Measurements from ENCODE around the gene MED12L. TPM values are rescaled to one million over a fixed set of nuclear protein-coding genes. Genes with fewer than 3 reads are reported as not detected.

MED12L gene
- total RNA-seq, 2 donors from 2014 or later, result 1.8 to 6.2 TPM

DNA sequence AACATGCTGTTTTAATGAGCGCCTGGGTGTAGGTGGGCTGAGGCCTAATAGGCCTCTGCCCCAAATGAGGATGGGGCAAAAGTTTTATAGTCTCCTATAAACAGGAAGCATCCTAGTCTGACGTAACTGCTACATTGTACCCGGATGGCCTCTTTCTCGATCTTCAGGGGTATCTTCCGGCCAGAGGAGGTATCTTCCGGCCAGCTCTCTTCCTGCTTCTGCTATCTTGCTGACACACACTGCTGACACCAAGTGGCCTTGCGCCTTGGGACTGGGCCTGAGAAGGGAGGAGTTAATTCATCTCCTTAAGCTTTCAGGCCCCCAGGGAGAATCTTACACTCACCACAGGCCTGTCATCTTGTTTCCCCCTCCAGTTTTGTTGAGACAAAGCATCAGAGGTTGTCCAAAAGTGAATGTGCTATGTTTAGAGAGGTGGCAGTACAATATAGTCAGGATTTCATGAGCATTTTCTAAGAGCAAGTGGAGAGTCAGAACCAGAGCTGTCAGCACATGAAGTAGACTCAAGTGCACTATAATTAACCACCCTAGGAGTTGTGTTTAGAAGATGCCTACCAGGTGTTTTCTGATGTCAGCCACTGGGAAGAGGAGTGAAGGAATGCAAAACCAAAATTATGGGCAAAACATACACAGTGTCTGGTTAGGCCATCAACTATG, 391.0 kb downstream of the MED12L start:
- Mint-ChIP-seq H3K27me3 (peaks cover 22% of the 10 kb centered on the region), H3K4me1 (no peaks in the 10 kb centered on the region), H3K36me3 (ENCODE audit: low read depth) (no peaks in the 10 kb centered on the region), H3K4me3 (no peak overlapping the region), H3K27ac (no peak overlapping the region)
- ATAC-seq, result no peak
- no peaks in the 10 kb centered on the region for H3K9me3 ChIP-seq (ENCODE audit: control insufficient read depth, low read length, poor library complexity, severe bottlenecking)
- no peak for DNase-seq

DNA sequence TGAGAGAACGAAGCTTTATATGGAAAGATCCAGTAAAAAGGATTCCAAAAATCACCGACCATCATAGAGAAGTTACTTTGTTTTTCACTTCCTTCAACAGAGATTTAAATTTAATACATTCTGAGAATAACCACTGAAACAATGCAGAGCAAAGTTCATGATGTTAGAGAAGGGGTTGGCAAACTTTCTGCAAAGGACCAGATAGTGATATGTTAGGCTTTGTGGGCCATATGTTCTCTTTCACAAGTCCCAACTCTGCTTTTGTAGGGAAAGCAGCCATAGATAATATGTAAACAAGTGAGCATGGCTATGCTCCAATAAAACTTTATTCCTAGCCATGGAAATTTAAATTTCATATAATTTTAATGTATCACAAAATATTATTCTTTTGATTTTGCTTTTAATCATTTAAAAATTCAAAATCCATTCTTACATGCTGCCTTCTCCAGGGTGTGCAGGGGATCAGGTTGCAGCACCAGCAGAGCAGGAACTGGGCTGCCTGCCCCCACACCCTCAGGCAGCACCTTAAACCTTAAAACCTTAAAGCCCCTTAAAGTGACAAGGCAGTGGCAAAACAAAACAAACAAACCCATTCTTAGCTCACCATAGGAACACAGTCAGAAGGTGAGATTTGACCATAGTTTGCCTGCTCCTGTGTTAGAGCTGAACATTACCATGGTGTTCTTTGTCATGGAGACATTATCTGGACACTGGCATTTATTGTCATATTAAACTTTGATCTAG, 392.3 kb downstream of the MED12L start:
- H3K27me3 Mint-ChIP-seq, result peaks cover 22% of the 10 kb centered on the region
- no peaks in the 10 kb centered on the region for H3K9me3 ChIP-seq (ENCODE audit: control insufficient read depth, low read length, poor library complexity, severe bottlenecking)
- no peaks in the 10 kb centered on the region for H3K4me1 Mint-ChIP-seq
- no peak overlapping the region for H3K4me3 Mint-ChIP-seq
- H3K36me3 Mint-ChIP-seq (ENCODE audit: low read depth), result no peaks in the 10 kb centered on the region
- DNase-seq (no peak), ATAC-seq (no peak)
- H3K27ac Mint-ChIP-seq, result no peak overlapping the region

DNA sequence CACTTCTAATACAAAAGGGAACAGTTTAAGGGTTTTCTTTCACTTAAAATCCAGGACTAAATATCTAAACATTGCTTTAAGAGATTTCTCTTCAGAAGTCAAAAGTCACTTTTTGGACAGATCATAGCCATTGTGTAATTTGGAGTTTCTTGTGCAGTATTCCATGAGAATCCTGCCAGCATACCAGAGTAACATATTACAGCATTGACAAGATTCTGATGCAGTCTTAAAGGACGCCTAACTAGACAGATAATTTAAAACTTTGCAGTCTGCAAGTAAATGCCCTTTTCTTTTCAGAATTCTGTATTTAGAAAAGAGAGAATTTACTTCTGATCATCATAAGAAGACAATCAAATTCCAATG, 392.9 kb downstream of the MED12L start:
- H3K4me1 Mint-ChIP-seq, result no peaks in the 10 kb centered on the region
- H3K9me3 ChIP-seq (ENCODE audit: control insufficient read depth, low read length, poor library complexity, severe bottlenecking), result no peaks in the 10 kb centered on the region
- H3K27ac Mint-ChIP-seq, result no peak overlapping the region
- DNase-seq, result no peak
- no peak for ATAC-seq
- H3K4me3 Mint-ChIP-seq, result no peak overlapping the region
- no peaks in the 10 kb centered on the region for H3K36me3 Mint-ChIP-seq (ENCODE audit: low read depth)
- H3K27me3 Mint-ChIP-seq, result peaks cover 22% of the 10 kb centered on the region

DNA sequence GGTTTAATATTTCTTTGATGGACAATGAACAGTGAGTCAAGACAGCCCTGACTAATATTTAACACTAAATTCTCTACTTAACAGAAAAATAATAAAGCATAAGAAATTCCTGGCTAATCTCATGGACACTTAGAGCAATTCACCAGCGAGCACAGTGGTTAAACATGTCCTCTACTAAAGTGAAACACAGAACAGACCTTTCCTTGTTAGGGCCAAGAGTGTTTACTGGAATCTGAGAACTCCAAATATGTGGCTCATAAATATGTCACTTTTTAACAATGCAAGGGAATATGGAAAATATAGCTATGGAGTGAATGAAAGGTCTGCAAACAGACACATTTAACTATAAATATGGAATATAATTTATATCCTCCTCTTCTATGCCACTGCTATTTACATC, 394.0 kb downstream of the MED12L start:
- Mint-ChIP-seq H3K27me3 (peaks cover 22% of the 10 kb centered on the region), H3K4me1 (no peaks in the 10 kb centered on the region), H3K27ac (no peak overlapping the region), H3K36me3 (ENCODE audit: low read depth) (no peaks in the 10 kb centered on the region), H3K4me3 (no peak overlapping the region)
- DNase-seq (no peak), ATAC-seq (no peak)
- no peaks in the 10 kb centered on the region for H3K9me3 ChIP-seq (ENCODE audit: control insufficient read depth, low read length, poor library complexity, severe bottlenecking)

DNA sequence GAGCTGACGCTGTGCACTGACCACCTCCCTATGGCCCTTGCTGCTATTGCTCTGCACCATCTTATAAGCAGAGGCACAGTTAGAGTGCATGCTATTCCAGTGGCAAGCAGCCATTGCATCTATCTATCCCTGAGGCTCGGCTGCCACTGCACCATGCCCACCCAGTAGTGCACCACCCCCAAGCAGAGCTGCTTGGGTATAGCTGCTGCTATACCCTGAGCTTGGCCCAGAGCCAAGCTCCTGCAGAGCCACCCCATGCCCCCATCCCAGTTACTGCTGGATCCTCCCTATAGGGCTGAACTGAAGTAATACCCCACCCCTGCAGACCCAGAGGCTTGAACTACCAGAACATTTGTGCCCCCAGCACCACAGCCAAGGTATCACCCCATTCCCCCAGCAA, 395.0 kb downstream of the MED12L start:
- Mint-ChIP-seq H3K4me3 (no peak overlapping the region), H3K36me3 (ENCODE audit: low read depth) (no peaks in the 10 kb centered on the region), H3K4me1 (no peaks in the 10 kb centered on the region), H3K27me3 (peaks cover 21% of the 10 kb centered on the region), H3K27ac (no peak overlapping the region)
- H3K9me3 ChIP-seq (ENCODE audit: control insufficient read depth, low read length, poor library complexity, severe bottlenecking), result no peaks in the 10 kb centered on the region
- DNase-seq (no peak), ATAC-seq (no peak)

DNA sequence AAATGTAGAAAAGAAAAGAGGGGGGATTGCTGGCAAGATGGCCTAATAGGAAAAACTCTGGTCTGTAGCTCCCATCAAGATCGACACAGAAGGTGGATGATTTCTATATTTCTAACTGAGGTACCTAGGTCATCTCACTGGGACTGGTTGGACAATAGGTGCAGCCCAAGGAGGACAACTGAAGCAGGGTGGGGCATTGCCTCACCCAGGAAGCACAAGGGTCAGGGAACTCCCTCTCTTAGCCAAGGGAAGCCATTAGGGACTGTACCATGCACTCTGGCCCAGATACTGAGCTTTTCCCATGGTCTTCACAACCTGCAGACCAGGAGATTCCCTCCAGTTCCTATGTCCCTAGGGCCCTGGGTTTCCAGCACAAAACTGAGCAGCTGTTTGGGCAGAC, 398.0 kb downstream of the MED12L start:
- no peak overlapping the region for H3K27ac Mint-ChIP-seq
- H3K4me1 Mint-ChIP-seq, result no peaks in the 10 kb centered on the region
- no peaks in the 10 kb centered on the region for H3K36me3 Mint-ChIP-seq (ENCODE audit: low read depth)
- peaks cover 17% of the 10 kb centered on the region for H3K27me3 Mint-ChIP-seq
- DNase-seq (no peak), ATAC-seq (no peak)
- no peaks in the 10 kb centered on the region for H3K9me3 ChIP-seq (ENCODE audit: control insufficient read depth, low read length, poor library complexity, severe bottlenecking)
- H3K4me3 Mint-ChIP-seq, result no peak overlapping the region

DNA sequence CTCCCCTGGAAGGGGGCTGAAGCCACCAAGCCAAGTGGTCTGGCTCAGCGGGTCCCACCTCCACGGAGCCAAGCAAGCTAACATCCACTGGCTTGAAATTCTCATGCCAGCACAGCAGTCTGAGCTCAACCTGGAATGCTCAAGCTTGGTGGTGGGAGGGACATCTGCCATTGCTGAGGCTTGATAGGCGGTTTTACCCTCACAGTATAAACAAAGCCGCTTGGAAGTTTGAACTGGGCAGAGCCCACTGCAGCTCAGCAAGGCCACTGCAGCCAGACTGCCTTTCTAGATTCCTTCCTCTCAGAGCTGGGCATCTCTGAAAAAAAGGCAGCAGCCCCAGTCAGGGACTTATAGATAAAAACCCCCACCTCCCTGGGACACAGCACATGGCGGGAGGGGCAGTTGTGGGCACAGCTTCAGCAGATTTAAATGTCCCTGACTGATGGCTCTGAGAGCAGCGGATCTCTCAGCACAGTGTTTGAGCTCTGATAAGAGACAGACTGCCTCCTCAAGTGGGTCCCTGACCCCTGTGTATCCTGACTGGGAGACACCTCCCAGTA, 398.6 kb downstream of the MED12L start:
- H3K9me3 ChIP-seq (ENCODE audit: control insufficient read depth, low read length, poor library complexity, severe bottlenecking), result no peaks in the 10 kb centered on the region
- H3K27me3 Mint-ChIP-seq, result peaks cover 17% of the 10 kb centered on the region
- ATAC-seq (no peak), DNase-seq (no peak)
- H3K4me3 Mint-ChIP-seq, result no peak overlapping the region
- no peaks in the 10 kb centered on the region for H3K4me1 Mint-ChIP-seq
- no peaks in the 10 kb centered on the region for H3K36me3 Mint-ChIP-seq (ENCODE audit: low read depth)
- H3K27ac Mint-ChIP-seq, result no peak overlapping the region

Other genes starting within 250 kb of the MED12L start
- gene MINDY4B, start 180.2 kb upstream of the MED12L start, total RNA-seq, result not detected
- not detected for gene CLRN1, start 112.9 kb upstream of the MED12L start, total RNA-seq
- 10 to 100 TPM; 20.7 to 33.8 TPM for gene GPR171, start 117.6 kb downstream of the MED12L start, total RNA-seq
- under 1 TPM; 0.26 to 0.90 TPM for gene P2RY14, start 192.9 kb downstream of the MED12L start, total RNA-seq
- gene GPR87, start 231.2 kb downstream of the MED12L start, total RNA-seq, result not detected
- under 1 TPM; 0.26 to 0.82 TPM for gene P2RY13, start 243.9 kb downstream of the MED12L start, total RNA-seq

Measured in T-helper 17 cell (primary cell).